ENCODE measurements around the gene RWDD3. TPM values are rescaled to one million over a fixed set of nuclear protein-coding genes. Genes with fewer than 3 reads are reported as not detected.

The RWDD3 gene
- total RNA-seq, 1 donor from 2014 or later: 11.8 TPM

DNA sequence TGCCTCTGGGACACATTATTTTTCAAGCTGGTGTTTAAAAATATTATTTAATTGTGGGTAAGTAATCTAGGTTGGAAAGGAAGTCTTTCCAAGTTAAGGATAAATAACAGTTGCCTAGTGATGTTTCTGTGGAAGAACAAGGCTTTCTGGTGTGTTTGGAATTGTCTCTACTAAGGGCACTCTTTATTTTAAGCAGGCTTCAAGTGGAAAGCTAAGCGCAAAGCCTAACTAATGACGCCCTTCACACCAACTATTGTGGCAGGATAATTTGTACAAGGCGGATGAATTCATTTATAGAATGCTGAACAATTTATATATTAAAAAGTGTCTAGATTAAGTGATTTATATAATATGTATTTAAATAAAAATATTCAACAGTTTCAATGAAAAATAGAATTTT is 25.1 kb upstream of the RWDD3 start:
- ATAC-seq (peak in 1 of 2 donors; percentile 68), DNase-seq (no peak)
- intact Hi-C loops (cut with DNase I): no loop called here
- H3K9me3 ChIP-seq: no peaks in the 10 kb centered on the region
- H3K27me3 ChIP-seq (ENCODE audit: low read depth): no peaks in the 10 kb centered on the region
- H3K36me3 ChIP-seq: no peaks in the 10 kb centered on the region
- no peaks in the 10 kb centered on the region for H3K4me1 ChIP-seq
- H3K27ac ChIP-seq: no peak overlapping the region
- TF ChIP-seq, protein P1, sequence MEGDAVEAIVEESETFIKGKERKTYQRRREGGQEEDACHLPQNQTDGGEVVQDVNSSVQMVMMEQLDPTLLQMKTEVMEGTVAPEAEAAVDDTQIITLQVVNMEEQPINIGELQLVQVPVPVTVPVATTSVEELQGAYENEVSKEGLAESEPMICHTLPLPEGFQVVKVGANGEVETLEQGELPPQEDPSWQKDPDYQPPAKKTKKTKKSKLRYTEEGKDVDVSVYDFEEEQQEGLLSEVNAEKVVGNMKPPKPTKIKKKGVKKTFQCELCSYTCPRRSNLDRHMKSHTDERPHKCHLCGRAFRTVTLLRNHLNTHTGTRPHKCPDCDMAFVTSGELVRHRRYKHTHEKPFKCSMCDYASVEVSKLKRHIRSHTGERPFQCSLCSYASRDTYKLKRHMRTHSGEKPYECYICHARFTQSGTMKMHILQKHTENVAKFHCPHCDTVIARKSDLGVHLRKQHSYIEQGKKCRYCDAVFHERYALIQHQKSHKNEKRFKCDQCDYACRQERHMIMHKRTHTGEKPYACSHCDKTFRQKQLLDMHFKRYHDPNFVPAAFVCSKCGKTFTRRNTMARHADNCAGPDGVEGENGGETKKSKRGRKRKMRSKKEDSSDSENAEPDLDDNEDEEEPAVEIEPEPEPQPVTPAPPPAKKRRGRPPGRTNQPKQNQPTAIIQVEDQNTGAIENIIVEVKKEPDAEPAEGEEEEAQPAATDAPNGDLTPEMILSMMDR (IDR thresholded peaks at IDR 0.05): no peak
- H3K4me3 ChIP-seq: no peak overlapping the region

DNA sequence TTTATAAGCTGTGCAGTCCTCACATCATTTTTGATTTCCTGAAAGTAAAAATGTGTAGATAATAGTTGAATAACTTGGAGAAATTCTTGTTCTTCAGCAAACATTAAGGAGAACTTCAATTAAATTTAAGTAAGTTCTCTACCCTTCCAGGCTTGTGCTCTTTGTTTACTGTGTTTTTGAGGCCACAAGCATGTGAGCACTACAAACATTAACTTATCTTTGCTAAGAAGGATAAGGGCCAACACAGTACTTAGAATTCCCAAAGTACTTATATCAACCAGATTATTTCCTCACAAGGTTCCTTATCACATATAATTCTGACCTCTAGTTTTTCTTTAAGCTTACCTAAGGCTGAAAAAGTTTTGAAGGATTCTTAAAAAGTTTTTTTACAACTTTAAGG is 24.7 kb upstream of the RWDD3 start:
- Histone ChIP-seq H3K36me3 (no peaks in the 10 kb centered on the region), H3K9me3 (no peaks in the 10 kb centered on the region), H3K4me3 (no peak overlapping the region), H3K27ac (no peak overlapping the region), H3K4me1 (no peaks in the 10 kb centered on the region), H3K27me3 (ENCODE audit: low read depth) (no peaks in the 10 kb centered on the region)
- TF ChIP-seq, protein P1 (IDR thresholded peaks at IDR 0.05): no peak
- intact Hi-C loops (cut with DNase I): no loop called here
- peak; percentile 59 to 96 for ATAC-seq
- DNase-seq: no peak

DNA sequence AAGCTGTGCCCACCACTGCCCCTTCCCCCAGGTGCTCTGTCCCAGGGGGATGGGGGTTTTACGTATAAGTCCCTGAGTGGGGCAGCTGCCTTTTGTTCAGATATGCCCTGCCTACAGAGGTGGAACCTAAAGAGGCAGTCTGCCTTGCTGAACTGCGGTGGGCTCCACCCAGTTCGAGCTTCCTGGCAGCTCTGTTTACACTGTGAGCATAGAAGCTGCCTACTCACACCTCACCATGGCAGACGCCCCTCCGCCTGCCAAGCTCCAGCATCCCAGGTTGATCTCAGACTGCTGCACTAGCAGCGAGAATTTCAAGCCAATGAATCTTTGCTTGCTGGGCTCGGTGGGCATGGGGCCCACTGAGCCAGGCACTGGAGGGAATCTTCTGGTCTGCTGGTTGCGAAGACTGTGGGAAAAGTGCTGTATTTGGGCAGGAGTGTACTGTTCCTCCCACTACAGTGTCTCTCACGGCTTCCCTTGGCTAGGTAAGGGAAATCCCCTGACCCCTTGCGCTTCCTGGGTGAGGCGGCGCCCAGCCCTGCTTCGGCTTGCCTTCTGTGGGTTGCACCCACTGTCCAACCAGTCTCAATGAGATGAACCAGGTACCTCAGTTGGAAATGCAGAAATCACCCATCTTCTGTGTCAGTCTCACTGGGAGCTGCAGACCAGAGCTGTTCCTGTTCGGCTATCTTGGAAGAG is 17.6 kb upstream of the RWDD3 start:
- no peaks in the 10 kb centered on the region for H3K4me1 ChIP-seq
- no peak for ATAC-seq
- no peaks in the 10 kb centered on the region for H3K27me3 ChIP-seq (ENCODE audit: low read depth)
- intact Hi-C loops (cut with DNase I): no loop called here
- no peak overlapping the region for H3K4me3 ChIP-seq
- H3K27ac ChIP-seq: no peak overlapping the region
- no peak for DNase-seq
- TF ChIP-seq, protein P1 (IDR thresholded peaks at IDR 0.05): no peak
- H3K9me3 ChIP-seq: no peaks in the 10 kb centered on the region
- no peaks in the 10 kb centered on the region for H3K36me3 ChIP-seq

DNA sequence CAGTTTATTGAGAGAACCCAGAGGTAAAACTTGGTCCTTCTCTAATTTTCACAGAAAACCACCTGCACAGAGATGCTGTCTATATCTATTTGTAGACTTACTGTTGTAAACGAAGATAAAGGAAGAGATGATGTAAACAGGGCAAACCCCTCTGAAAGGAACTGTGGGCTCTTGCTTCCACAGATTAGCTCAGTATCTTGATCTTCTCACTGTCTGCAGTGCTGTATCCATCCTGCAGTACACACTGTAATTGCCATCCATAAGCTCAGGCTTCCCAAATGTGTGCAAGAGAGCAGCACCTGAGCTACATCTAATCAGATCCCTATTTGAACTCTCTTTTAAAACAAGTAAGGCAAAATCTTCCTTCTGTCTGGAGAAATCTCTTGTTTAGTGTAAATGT is 16.6 kb upstream of the RWDD3 start:
- Histone ChIP-seq H3K27me3 (ENCODE audit: low read depth) (no peaks in the 10 kb centered on the region), H3K9me3 (no peaks in the 10 kb centered on the region), H3K27ac (no peak overlapping the region), H3K4me1 (no peaks in the 10 kb centered on the region), H3K4me3 (no peak overlapping the region), H3K36me3 (no peaks in the 10 kb centered on the region)
- no peak for ATAC-seq
- intact Hi-C loops (cut with DNase I): no loop called here
- TF ChIP-seq, protein P1 (IDR thresholded peaks at IDR 0.05): no peak
- DNase-seq: no peak

DNA sequence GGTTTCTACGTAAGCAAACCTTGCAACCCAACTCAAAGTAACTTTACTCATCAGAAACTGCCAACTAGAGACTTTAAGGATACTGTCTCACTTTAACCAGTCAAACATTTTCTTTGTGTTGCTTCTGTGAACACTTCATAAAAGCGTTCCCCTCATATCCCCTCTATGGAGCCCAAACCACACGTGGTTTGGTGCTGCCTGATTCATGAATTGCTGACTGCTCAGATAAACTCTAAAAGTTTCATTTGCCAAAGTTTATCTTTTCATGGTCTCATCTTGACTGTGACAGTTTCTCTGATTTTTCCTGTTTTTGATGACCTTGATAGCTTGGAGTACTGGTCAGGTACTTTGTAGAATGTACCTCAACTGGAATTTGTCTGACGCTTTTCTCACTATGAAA is 14.6 kb upstream of the RWDD3 start:
- TF ChIP-seq, protein P1 (IDR thresholded peaks at IDR 0.05): no peak
- H3K27ac ChIP-seq: no peak overlapping the region
- DNase-seq (no peak), ATAC-seq (no peak)
- no peaks in the 10 kb centered on the region for H3K36me3 ChIP-seq
- no peaks in the 10 kb centered on the region for H3K9me3 ChIP-seq
- intact Hi-C loops (cut with DNase I): no loop called here
- no peak overlapping the region for H3K4me3 ChIP-seq
- no peaks in the 10 kb centered on the region for H3K27me3 ChIP-seq (ENCODE audit: low read depth)
- no peaks in the 10 kb centered on the region for H3K4me1 ChIP-seq
